Right renal pelvis (tissue), 4 donors: ENCODE data around the gene EGFL6. TPM values are rescaled to one million over a fixed set of nuclear protein-coding genes. Genes with fewer than 3 reads are reported as not detected.
"Not testable (repeated sequence)": the region's sequence is repeated elsewhere in the genome, so short reads cannot be mapped to it uniquely, and the experiment has no call there.

ENCODE experiments used
- DNase-seq, 4 donors: peaks; one replicate each; pipeline ENCODE4 v3.0.0-alpha.2; 2013; ENCODE audit warnings: low read depth in 4 of 4, low spot score in 3 of 4, missing footprints in 1 of 4
- polyA plus RNA-seq, 4 donors: library from polyadenylated mRNA; unstranded; fragments of 120-200 nt; gene quantifications; one replicate each; pipeline ENCODE4 v1.2.1, GENCODE V29; 2013; ENCODE audit not compliant: insufficient read length in 4 of 4

EGFL6 gene
- polyA plus RNA-seq, 4 donors: 22.2 to 29.5 (median 26.4) TPM

GRCh38 chrX:13649838-13650237 lies 80.4 kb downstream of the EGFL6 start:
- no peak for DNase-seq

GRCh38 chrX:13650318-13650717 lies 80.9 kb downstream of the EGFL6 start:
- no peak for DNase-seq

GRCh38 chrX:13651150-13651549 lies 81.7 kb downstream of the EGFL6 start:
- DNase-seq: no peak

- no peak for DNase-seq
Measured at GRCh38 chrX:13652287-13652793, 82.9 kb downstream of the EGFL6 start.

- DNase-seq: peak; percentile 77 to 88 (median 82)
Measured at GRCh38 chrX:13652850-13653693, 83.7 kb downstream of the EGFL6 start, which contains the start of gene TCEANC. Gene TCEANC, plus strand, starts transcription at chrX:13653141. Its CDS starts 9,368 bp downstream, at chrX:13662509.

GRCh38 chrX:13654116-13654515 lies 84.7 kb downstream of the EGFL6 start:
- DNase-seq: no peak

- no peak for DNase-seq
Measured at GRCh38 chrX:13655674-13656073, 86.3 kb downstream of the EGFL6 start.

GRCh38 chrX:13658602-13659001 lies 89.2 kb downstream of the EGFL6 start:
- DNase-seq: no peak

- DNase-seq: no peak
Measured at GRCh38 chrX:13659063-13659462, 89.7 kb downstream of the EGFL6 start.

GRCh38 chrX:13661735-13662288 lies 92.4 kb downstream of the EGFL6 start:
- no peak for DNase-seq

GRCh38 chrX:13662355-13662791 lies 93.0 kb downstream of the EGFL6 start:
- DNase-seq: no peak

- no peak for DNase-seq
Measured at GRCh38 chrX:13664020-13664419, 94.6 kb downstream of the EGFL6 start.

- DNase-seq: no peak
Measured at GRCh38 chrX:13666836-13667235, 97.4 kb downstream of the EGFL6 start.

GRCh38 chrX:13667919-13668318 lies 98.5 kb downstream of the EGFL6 start:
- DNase-seq: no peak

GRCh38 chrX:13669246-13669737 lies 99.9 kb downstream of the EGFL6 start:
- no peak for DNase-seq

GRCh38 chrX:13669755-13670154 lies 100.4 kb downstream of the EGFL6 start:
- DNase-seq: not testable (repeated sequence)

GRCh38 chrX:13670197-13670596 lies 100.8 kb downstream of the EGFL6 start:
- no peak for DNase-seq

GRCh38 chrX:13673016-13673415 lies 103.6 kb downstream of the EGFL6 start:
- no peak for DNase-seq

- no peak for DNase-seq
Measured at GRCh38 chrX:13676885-13677284, 107.5 kb downstream of the EGFL6 start.

GRCh38 chrX:13679700-13680099 lies 110.3 kb downstream of the EGFL6 start:
- DNase-seq: not testable (repeated sequence)

GRCh38 chrX:13681595-13681994 lies 112.2 kb downstream of the EGFL6 start:
- no peak for DNase-seq
